Omental fat pad (tissue), 4 donors: ENCODE data around the gene SRSF3. TPM values are rescaled to one million over a fixed set of nuclear protein-coding genes. Genes with fewer than 3 reads are reported as not detected.

Source experiments
- ATAC-seq: fragments of 150-250 bp; one replicate; pipeline ENCODE4 v1.9.1; 2016; ENCODE audit warnings: mild to moderate bottlenecking, moderate library complexity; ENCODE audit not compliant: low FRiP score
- DNase-seq: peaks from one replicate; pipeline ENCODE4 v3.0.0-alpha.2; 2019; ENCODE audit warnings: low spot score
- total RNA-seq, 4 donors: library from RNA; depleted of rRNA; stranded (reverse); fragments of >200 nt; gene quantifications; one replicate each; pipeline ENCODE4 v1.1.0, GENCODE V29; 2016
- TF ChIP-seq, protein P1 (sequence below), 3 donors: fragments of 450-650 bp; IDR thresholded peaks; one replicate each; pipeline ENCODE4 v1.5.1; 2016 to 2017; ENCODE audit warnings: antibody characterized with exemption in 3 of 3, mild to moderate bottlenecking in 3 of 3, moderate library complexity in 2 of 3

The SRSF3 gene
- total RNA-seq, 4 donors from 2014 or later, result 162 to 260 (median 189) TPM

DNA sequence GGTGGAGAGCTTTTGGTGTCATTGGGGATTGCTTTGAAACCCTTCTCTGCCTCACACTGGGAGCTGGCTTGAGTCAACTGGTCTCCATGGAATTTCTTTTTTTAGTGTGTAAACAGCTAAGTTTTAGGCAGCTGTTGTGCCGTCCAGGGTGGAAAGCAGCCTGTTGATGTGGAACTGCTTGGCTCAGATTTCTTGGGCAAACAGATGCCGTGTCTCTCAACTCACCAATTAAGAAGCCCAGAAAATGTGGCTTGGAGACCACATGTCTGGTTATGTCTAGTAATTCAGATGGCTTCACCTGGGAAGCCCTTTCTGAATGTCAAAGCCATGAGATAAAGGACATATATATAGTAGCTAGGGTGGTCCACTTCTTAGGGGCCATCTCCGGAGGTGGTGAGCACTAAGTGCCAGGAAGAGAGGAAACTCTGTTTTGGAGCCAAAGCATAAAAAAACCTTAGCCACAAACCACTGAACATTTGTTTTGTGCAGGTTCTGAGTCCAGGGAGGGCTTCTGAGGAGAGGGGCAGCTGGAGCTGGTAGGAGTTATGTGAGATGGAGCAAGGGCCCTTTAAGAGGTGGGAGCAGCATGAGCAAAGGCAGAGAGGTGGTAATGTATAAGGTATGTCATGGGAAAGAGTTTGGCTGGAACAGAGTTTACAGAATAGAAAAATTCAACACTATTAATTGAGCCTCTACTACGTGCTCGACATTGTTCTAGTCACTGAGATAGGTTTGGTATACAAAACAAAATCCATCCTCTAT lies 31.2 kb downstream of the SRSF3 start:
- DNase-seq (no peak), ATAC-seq (no peak)
- TF ChIP-seq, protein P1, sequence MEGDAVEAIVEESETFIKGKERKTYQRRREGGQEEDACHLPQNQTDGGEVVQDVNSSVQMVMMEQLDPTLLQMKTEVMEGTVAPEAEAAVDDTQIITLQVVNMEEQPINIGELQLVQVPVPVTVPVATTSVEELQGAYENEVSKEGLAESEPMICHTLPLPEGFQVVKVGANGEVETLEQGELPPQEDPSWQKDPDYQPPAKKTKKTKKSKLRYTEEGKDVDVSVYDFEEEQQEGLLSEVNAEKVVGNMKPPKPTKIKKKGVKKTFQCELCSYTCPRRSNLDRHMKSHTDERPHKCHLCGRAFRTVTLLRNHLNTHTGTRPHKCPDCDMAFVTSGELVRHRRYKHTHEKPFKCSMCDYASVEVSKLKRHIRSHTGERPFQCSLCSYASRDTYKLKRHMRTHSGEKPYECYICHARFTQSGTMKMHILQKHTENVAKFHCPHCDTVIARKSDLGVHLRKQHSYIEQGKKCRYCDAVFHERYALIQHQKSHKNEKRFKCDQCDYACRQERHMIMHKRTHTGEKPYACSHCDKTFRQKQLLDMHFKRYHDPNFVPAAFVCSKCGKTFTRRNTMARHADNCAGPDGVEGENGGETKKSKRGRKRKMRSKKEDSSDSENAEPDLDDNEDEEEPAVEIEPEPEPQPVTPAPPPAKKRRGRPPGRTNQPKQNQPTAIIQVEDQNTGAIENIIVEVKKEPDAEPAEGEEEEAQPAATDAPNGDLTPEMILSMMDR (IDR thresholded peaks at IDR 0.05), result no peak

GRCh38 chr6:36626636-36627035 lies 32.5 kb downstream of the SRSF3 start:
- DNase-seq (no peak), ATAC-seq (no peak)
- TF ChIP-seq, protein P1 (IDR thresholded peaks at IDR 0.05), result no peak

- DNase-seq, result no peak
- TF ChIP-seq, protein P1 (IDR thresholded peaks at IDR 0.05), result no peak
- ATAC-seq, result no peak
Observed at GRCh38 chr6:36627141-36627540, 33.0 kb downstream of the SRSF3 start.

DNA sequence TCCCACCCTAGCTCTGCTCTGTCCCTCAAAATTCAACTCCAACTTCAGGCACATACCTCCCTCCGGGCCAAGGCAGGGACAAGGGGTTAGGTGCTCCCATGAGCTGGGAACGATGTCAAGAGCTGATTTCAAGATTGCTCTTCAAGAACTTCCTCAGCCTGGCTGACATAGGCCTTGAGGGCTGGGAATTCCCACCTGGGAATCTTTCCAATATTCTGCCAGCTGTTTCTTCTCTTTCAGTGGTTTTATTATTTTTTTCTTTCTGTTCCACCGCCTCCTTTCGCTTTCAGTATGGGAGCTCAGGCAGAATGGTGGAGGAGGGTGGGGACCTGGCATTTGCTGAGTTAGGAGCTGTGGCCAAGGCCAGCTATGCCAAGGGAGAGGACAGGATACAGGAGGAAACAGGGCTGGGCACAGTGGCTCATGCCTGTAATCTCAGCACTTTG lies 33.7 kb downstream of the SRSF3 start:
- peak; percentile 69 for ATAC-seq
- TF ChIP-seq, protein P1 (IDR thresholded peaks at IDR 0.05), result no peak
- no peak for DNase-seq

DNA sequence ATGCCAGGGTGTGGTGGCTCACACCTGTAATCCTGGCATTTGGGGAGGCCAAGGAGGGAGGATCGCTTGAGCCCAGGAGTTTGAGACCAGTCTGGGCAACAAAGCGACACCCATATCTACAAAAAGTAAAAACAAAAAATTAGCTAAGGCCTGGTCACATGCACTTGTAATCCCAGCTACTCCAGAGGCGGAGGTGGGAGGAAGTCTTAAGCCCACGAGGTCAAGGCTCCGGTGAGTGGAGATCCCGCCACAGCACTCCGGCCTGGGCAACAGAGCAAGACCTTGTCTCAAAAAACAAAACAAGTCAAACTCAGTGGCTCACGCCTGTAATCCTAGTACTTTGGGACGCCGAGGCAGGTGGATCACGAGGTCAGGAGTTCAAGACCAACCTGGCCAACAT lies 35.6 kb downstream of the SRSF3 start:
- TF ChIP-seq, protein P1 (IDR thresholded peaks at IDR 0.05), result no peak
- ATAC-seq, result no peak
- no peak for DNase-seq

GRCh38 chr6:36631326-36632011 lies 37.3 kb downstream of the SRSF3 start:
- TF ChIP-seq, protein P1 (IDR thresholded peaks at IDR 0.05), result no peak
- no peak for DNase-seq
- ATAC-seq, result no peak
